HG03025 (cell line): ENCODE measurements around the gene HOXC6.

Source experiments
- ATAC-seq: cut with Tn5 transposase; IDR thresholded peaks from one replicate; pipeline ENCODE4 v1.9.1; 2021; ENCODE audit warnings: mild to moderate bottlenecking, moderate library complexity; ENCODE audit not compliant: unreplicated experiment, low FRiP score

Gene HOXC6

GRCh38 chr12:54025499-54026405 lies 2.5 kb upstream of the HOXC6 start:
- ATAC-seq: no peak

DNA sequence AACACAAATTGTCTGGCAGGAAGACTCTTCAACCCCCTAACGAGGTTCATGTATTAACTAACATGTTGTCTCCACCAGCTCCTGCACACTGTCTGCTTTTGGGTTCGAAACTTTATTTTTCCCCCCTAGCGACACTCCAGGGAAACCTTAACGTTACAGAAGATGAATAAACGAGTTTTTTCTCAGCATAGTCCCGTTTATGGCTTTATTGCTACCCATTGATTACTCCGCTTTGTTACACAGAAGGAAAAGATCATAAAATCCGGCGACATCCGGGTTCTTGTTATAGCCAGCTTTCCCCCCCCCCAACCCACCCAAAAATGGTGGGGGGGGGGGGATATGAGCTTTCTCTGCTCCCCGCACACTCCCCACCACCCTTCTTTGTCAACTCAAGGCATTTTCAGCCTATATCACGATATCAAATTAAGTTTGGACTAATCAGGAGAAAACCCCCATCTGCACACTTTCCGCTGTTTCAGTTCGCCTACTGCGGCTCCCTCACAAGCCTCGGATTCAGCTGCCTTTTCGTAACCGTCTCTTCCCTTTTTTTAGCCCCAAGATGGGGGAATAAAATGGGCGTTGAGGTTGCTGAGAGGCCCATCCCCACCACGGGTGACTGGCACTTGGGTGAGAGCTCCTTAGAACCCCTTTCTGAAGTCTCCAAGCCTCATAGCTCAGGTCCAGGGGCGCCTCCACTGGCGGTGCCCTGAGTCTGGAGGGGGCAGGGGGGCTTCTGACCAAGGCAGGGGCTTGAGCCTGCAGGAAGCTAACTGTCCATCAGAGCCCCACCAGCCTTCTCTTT lies 1.4 kb upstream of the HOXC6 start:
- no peak for ATAC-seq

GRCh38 chr12:54027442-54027786 lies 826 bp upstream of the HOXC6 start:
- no peak for ATAC-seq

DNA sequence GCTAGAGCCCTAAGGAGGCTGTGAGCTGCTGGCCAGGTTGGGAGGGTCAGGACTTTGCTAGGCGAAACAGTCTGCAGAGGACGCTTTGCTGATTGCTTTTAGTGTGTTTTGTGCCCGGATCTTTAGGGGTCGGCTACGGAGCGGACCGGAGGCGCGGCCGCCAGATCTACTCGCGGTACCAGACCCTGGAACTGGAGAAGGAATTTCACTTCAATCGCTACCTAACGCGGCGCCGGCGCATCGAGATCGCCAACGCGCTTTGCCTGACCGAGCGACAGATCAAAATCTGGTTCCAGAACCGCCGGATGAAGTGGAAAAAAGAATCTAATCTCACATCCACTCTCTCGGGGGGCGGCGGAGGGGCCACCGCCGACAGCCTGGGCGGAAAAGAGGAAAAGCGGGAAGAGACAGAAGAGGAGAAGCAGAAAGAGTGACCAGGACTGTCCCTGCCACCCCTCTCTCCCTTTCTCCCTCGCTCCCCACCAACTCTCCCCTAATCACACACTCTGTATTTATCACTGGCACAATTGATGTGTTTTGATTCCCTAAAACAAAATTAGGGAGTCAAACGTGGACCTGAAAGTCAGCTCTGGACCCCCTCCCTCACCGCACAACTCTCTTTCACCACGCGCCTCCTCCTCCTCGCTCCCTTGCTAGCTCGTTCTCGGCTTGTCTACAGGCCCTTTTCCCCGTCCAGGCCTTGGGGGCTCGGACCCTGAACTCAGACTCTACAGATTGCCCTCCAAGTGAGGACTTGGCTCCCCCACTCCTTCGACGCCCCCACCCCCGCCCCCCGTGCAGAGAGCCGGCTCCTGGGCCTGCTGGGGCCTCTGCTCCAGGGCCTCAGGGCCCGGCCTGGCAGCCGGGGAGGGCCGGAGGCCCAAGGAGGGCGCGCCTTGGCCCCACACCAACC lies 1.5 kb downstream of the HOXC6 start:
- ATAC-seq: no peak

- no peak for ATAC-seq
Measured at GRCh38 chr12:54030442-54030801, 2.2 kb downstream of the HOXC6 start.

DNA sequence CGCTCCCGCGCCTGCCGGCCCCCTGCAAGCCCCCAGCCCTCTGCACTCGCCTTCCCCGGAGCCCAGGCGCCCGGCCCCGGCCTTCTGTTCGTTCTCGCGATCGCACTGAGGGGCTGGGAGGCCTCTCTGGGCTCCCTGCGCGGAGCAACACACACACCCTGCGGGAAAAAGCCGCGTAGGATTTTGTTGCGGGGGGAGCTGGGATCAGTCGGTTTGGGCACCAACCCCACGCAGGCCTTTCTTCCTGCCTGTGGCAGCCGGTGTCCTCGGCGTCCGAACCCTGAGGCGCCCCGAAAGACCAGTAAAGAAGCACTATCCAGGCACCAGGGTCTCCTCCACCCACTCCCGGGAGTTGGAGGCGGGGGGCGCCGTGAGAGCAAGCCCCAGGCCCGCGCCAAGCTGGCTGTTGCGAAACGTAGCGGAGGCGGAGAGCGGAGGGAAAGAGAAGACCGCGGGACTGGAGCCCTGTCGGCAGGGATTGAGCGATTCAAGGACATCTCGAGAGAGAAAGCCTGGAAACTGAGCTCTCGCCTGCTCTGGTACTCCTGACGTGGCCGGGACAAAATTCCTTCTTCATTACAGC lies 2.7 kb downstream of the HOXC6 start:
- ATAC-seq: no peak

DNA sequence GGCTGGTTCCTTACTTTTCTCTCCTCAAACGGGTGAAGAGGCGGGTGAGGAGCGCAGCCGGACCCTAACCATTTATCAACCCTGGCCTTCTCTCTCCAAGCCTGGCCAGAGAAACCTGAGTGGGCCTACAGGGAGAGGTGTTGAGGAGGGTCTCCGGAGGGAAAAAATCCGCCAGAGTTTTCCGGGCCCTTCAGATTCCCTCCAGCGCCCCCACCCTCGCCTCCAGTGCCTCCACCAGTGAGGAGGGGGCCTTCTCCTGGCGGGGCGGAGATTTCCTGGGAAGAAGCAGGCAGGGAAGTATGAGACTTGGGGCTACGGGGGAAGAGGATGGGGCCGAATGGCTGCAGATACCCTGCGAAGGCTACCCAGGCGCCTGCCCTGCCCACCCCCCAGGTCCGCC lies 3.2 kb downstream of the HOXC6 start:
- ATAC-seq: no peak

DNA sequence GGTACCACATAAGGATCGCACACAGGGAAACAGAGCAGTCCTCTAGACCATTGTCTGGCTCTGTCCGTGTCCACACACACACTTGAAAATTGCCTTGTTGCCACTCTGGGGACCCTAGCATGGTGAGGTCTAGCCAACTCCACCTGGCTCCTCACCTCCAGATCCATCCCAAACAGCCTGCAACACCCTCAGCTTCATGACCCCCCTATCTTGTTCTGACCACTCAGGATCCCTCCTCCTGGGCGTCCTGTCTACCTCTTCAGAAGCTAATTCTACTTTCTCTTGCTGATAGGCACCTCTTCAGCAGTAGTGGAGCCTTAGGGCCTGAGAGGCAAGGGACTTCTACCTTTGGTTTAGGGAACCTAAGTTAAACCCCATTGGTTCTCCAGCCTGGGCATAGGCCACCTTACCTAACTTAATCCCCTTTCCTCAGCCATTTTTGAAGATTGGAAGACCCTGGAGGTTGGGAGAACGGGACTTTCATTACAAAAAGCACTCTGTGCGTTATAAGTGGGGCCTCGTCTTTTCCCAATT lies 3.9 kb downstream of the HOXC6 start:
- no peak for ATAC-seq

DNA sequence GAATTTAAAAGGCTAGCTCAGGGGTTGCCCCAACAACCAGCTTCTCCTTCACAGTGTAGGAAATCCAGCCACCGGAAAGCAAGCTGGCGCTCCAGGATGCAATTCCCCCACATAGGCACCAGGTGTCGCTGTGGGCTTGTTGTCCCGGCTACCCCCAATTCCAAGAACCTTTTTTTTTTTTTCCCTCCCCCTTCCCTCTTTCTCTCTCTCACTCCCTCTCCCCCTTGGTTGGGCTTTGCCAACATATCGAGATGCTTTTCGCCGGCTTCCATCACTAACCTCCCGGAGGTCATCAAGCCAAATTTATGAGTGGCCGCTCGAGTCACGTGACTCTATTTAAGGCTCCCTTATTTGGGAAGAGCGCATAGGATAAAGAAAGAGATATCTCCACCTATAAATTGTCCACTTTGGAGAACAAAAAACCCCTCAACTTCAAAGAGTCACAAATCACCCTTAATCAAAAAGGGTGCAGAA lies 4.4 kb downstream of the HOXC6 start, which contains the start of gene HOXC5:
HOXC5 (plus strand) TSS at position 424 of the 474 bp plus-strand sequence. CDS start 73 bp downstream, outside the sequence.
- no peak for ATAC-seq

DNA sequence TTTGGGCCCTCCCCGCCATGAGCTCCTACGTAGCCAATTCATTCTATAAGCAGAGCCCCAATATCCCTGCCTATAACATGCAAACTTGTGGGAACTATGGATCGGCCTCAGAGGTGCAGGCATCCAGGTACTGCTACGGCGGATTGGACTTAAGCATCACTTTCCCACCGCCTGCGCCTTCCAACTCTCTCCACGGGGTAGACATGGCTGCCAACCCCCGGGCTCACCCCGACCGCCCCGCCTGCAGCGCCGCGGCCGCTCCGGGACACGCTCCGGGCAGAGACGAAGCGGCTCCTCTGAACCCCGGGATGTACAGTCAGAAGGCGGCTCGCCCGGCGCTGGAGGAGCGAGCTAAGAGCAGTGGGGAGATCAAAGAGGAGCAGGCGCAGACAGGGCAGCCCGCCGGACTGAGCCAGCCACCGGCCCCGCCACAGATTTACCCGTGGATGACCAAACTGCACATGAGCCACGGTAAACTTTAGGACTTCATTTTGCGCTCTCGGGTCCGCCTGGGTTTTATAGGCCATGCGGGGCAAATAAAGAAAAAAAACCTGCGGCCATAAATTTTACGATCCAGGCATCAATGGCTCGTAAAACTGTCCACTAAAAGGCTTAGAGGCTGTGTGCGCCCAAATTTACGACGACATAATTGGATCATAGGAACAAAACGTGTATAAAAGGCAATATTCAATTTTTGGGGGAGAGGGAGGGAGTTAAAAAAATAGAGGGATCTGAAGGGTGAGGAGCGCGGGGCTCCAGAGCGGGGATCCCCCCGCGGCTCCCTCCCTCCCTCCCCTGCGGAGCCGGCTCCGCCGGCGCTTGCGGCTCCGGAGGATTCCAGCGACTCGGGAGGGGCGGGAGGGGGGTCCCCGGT lies 5.1 kb downstream of the HOXC6 start:
- no peak for ATAC-seq

- no peak for ATAC-seq
Measured at GRCh38 chr12:54033980-54034784, 5.9 kb downstream of the HOXC6 start.

DNA sequence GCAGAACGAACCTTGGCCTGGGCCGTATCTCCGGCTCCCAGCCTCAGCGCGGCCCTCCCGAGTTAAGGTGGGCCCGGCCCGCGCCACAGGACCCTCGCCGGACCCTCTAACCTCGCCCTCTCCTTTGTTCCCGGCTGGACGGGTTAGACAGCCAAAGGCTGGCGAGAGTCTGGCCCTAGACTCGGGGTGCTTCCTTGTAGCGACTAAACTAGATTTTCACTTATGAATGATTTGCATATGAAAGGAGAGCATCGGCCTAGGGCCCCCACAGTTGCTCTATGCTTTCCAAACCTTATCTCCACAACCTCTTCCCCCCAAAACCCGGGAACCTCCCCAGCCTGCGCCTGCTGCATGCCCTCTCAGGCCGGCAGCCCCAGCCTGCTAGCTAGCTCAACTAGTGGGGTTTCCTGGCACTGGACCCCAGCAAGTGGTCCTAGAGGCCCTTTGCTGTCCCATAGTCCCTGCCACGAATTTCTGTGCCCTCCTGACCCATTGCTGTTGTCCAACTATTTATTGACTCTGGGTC lies 6.6 kb downstream of the HOXC6 start:
- ATAC-seq: no peak

- ATAC-seq: no peak
Measured at GRCh38 chr12:54035568-54036264, 7.5 kb downstream of the HOXC6 start.

DNA sequence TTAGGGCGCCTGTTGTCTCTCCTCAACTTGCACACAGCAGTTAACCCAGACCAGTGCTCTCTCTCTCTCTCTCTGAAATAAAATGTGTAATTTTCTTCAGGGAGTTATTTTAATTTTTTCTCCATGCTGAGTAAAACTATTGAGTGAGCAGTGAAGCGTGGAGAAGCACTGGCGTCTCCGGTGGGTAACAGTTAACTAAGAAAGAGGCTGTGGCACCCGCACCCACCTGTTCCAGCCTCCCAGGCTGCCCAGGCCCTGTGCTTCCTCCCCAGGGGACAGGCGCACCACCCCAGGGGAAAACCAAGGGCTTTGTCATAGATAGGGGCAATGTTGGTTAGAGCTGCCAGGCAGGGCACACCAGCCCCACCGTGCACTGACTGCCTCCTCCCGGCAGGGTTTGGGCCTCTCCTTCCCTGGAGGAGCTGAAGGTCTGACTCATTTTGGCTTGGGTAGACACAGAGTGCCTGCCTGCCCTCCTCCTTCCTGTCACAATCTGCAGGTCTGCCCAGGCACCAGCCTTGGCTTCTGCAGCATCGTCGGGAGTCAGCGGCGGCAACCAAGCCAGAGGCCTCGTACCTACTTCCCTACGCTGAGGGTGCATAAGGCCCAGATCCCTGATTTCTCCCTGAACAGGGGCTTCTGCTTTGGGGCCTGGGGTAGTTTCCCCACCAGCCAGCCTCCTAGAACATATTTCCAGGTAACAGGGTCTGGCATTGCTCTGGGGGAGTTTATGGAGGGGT lies 8.6 kb downstream of the HOXC6 start:
- ATAC-seq: no peak

DNA sequence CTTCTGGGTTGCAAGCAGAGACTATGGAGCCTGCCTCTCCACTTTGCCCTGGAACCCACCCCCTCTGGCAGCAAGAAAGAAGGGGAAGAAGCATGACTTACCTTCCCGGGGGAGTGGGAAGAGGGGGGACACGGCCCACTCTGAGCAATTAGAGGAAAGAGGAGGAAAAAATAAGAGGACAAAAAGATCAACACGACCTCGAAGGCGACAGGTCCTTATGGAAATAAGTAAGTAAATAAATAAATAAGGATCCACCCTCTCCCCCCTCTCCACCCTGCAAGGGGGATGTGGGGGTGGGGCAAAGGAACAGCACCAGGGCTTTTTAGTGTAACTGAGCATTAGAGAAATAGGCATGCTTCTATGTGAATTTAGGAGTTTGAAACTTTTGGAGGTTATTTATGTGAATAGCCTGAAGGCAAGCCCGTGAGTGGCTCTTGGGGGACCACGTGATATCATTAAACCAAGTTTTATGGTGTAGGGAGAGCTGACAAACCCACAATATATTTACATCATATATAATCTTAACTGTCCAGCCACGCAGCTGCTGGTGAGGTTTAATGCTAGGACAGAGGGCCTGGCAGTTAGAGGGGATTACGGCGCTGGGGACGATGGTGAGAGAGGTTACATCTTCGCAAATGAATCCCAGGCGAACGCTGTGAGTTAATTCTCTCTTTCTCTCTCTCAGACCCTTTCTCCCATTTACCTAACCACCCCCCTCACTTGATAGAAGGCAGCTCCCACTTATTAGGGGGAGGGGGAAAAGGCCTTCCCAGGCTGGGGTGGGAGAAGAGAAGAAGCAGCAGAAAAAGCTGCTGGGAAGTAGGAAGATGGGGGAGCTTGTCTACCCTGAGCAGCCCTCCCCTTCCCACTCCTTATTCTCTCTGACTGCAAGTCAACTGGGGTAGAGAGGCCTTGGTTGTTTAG lies 9.4 kb downstream of the HOXC6 start:
- no peak for ATAC-seq
